Activated CD4-positive, alpha-beta T cell treated with anti-CD3 and anti-CD28 coated beads for 1 hour (primary cell): Measurements from ENCODE around the gene METTL5.
A peak's percentile ranks its signal among the peaks of the same experiment; 100 is the strongest.
"Not testable (repeated sequence)": the region's sequence is repeated elsewhere in the genome, so short reads cannot be mapped to it uniquely, and the experiment has no call there.

ENCODE experiments used
- DNase-seq: peaks from one replicate; pipeline ENCODE4 v3.0.0-alpha.2; 2020

The METTL5 gene

GRCh38 chr2:169828141-169828811, 3.6 kb upstream of the METTL5 start:
- DNase-seq = no peak

- peak; percentile 82 for DNase-seq
Measured at GRCh38 chr2:169827272-169828140, 2.8 kb upstream of the METTL5 start, which contains the start of gene UBR3. UBR3 (plus strand) TSS chr2:169827454; CDS start chr2:169827508, 54 bp downstream.

GRCh38 chr2:169823996-169824372, 721 bp downstream of the METTL5 start:
- DNase-seq = no peak

GRCh38 chr2:169822785-169823392, 1.8 kb downstream of the METTL5 start:
- no peak for DNase-seq

GRCh38 chr2:169822036-169822435, 2.7 kb downstream of the METTL5 start:
- DNase-seq = no peak

- not testable (repeated sequence) for DNase-seq
Measured at GRCh38 chr2:169820101-169820500, 4.6 kb downstream of the METTL5 start.

GRCh38 chr2:169819106-169819505, 5.6 kb downstream of the METTL5 start:
- DNase-seq = no peak

- no peak for DNase-seq
Measured at GRCh38 chr2:169818241-169818640, 6.5 kb downstream of the METTL5 start.

GRCh38 chr2:169817369-169817768, 7.3 kb downstream of the METTL5 start:
- not testable (repeated sequence) for DNase-seq

- DNase-seq = not testable (repeated sequence)
Measured at GRCh38 chr2:169816961-169817360, 7.7 kb downstream of the METTL5 start.

GRCh38 chr2:169815849-169816248, 8.9 kb downstream of the METTL5 start:
- DNase-seq = no peak

GRCh38 chr2:169808221-169808620, 16.5 kb downstream of the METTL5 start:
- DNase-seq = no peak

GRCh38 chr2:169806586-169806985, 18.1 kb downstream of the METTL5 start:
- DNase-seq = no peak

GRCh38 chr2:169803480-169803879, 21.2 kb downstream of the METTL5 start:
- no peak for DNase-seq

GRCh38 chr2:169798718-169799592, 25.8 kb downstream of the METTL5 start, which contains the start of gene SSB:
SSB (plus strand) TSS chr2:169798871; CDS start chr2:169800961, 2,090 bp downstream.
- DNase-seq = peak; percentile 90

- no peak for DNase-seq
Measured at GRCh38 chr2:169798397-169798717, 26.3 kb downstream of the METTL5 start.

- no peak for DNase-seq
Measured at GRCh38 chr2:169797601-169798000, 27.1 kb downstream of the METTL5 start.

GRCh38 chr2:169796441-169796840, 28.3 kb downstream of the METTL5 start:
- no peak for DNase-seq

GRCh38 chr2:169795181-169795580, 29.5 kb downstream of the METTL5 start:
- no peak for DNase-seq

GRCh38 chr2:169790581-169790980, 34.1 kb downstream of the METTL5 start:
- no peak for DNase-seq

GRCh38 chr2:169782513-169782912, 42.2 kb downstream of the METTL5 start:
- DNase-seq = no peak

- no peak for DNase-seq
Measured at GRCh38 chr2:169781249-169782013, 43.3 kb downstream of the METTL5 start.
